HCT116 (cell line): ENCODE measurements around the gene UMOD. TPM values are rescaled to one million over a fixed set of nuclear protein-coding genes. Genes with fewer than 3 reads are reported as not detected.

Experiments used
- ATAC-seq: fragments of 200-7000 bp; cut with Tn5 transposase; 2 replicates; pipeline ENCODE4 v1.9.1; 2020; ENCODE audit warnings: mild to moderate bottlenecking, moderate library complexity
- BruUV-seq: library from RNA; stranded (reverse); fragments of 400-500 nt; replicated peaks from 2 replicates; lab custom pipeline; 2021; lab: Mats Ljungman, UMichigan
- CTCF ChIA-PET: fragments of 300-600 bp; sonication (Branson Sonifier 250); formaldehyde crosslinking; loops from one replicate; lab custom pipeline; 2021; ENCODE audit warnings: antibody characterized with exemption; lab: Charles Lee
- POLR2A ChIA-PET: fragments of 300-600, 350-600 bp; sonication (Branson Sonifier 250); formaldehyde crosslinking; loops from one replicate; lab custom pipeline; 2021; ENCODE audit warnings: antibody characterized with exemption; lab: Charles Lee
- RAD21 ChIA-PET, 2 experiments: fragments of 300-600 bp; sonication (Branson Sonifier 250); formaldehyde crosslinking; loops; one replicate each; lab custom pipeline; 2023; ENCODE audit warnings: low total read pairs in 2 of 2; ENCODE audit not compliant: uncharacterized antibody in 2 of 2, unreplicated experiment in 2 of 2, low non-redundant PET in 1 of 2; lab: Charles Lee
- DNase-seq: peaks from one replicate; pipeline ENCODE4 v3.0.0-alpha.2; 2010; ENCODE audit warnings: low read depth, low spot score
- H2AFZ ChIP-seq: fragments of 200-600 bp; shearing (Covaris generic), sonication (generic); 2 replicates; pipeline ENCODE4 v1.6.1; 2017; ENCODE audit warnings: low read depth, mixed run types, mixed read lengths, antibody characterized with exemption, low read length; ENCODE audit not compliant: poor library complexity, severe bottlenecking
- H3K27ac ChIP-seq: 2 replicates; pipeline ENCODE4 v1.5.1; 2012; ENCODE audit warnings: low read depth, low read length
- H3K27me3 ChIP-seq: fragments of 200-600 bp; sonication (generic); 2 replicates; pipeline ENCODE4 v1.6.1; 2016; ENCODE audit warnings: mixed run types, low read length, mixed read lengths; ENCODE audit not compliant: insufficient read depth
- H3K36me3 ChIP-seq, 2 experiments: fragments of 200-500 bp in 1 of 2; fragments of 200-600 bp in 1 of 2; sonication (Bioruptor generic) in 1 of 2; sonication (generic) in 1 of 2; 2 replicates each; pipeline versions ENCODE4 v1.5.1 to v1.6.1; 2014 to 2016; ENCODE audit warnings: low read length in 2 of 2, inconsistent platforms in 1 of 2, mixed read lengths in 1 of 2, mixed run types in 1 of 2; ENCODE audit not compliant: insufficient read depth in 2 of 2, control insufficient read depth in 1 of 2
- H3K4me1 ChIP-seq, 2 experiments: fragments of 200-600 bp in 1 of 2; sonication (generic) in 1 of 2; 2 replicates each; pipeline versions ENCODE4 v1.5.1 to v1.6.1; 2012 to 2017; ENCODE audit warnings: low read length in 2 of 2, inconsistent platforms in 1 of 2, mild to moderate bottlenecking in 1 of 2, mixed read lengths in 1 of 2, mixed run types in 1 of 2, moderate library complexity in 1 of 2; ENCODE audit not compliant: insufficient read depth in 2 of 2, control insufficient read depth in 1 of 2
- H3K4me2 ChIP-seq: fragments of 200-600 bp; sonication (generic); 2 replicates; pipeline ENCODE4 v1.6.1; 2017; ENCODE audit warnings: mixed run types, low read length, mixed read lengths
- H3K4me3 ChIP-seq, 2 experiments: fragments of 200-600 bp in 1 of 2; sonication (generic) in 1 of 2; replicated peaks in 1 of 2; 2 replicates each; pipeline ENCODE4 v1.5.1; 2011 to 2016; ENCODE audit warnings: low read length in 2 of 2, control low read depth in 1 of 2, low read depth in 1 of 2, mild to moderate bottlenecking in 1 of 2, mixed read lengths in 1 of 2, mixed run types in 1 of 2
- H3K79me2 ChIP-seq: fragments of 200-600 bp; sonication (generic); 2 replicates; pipeline ENCODE4 v1.6.1; 2017; ENCODE audit warnings: mild to moderate bottlenecking, mixed run types, low read length, moderate library complexity, mixed read lengths; ENCODE audit not compliant: insufficient read depth
- H3K9ac ChIP-seq: fragments of 200-600 bp; sonication (generic); 2 replicates; pipeline ENCODE4 v1.6.1; 2016; ENCODE audit warnings: low read length, mixed read lengths
- H3K9me2 ChIP-seq: fragments of 200-600 bp; sonication (generic), shearing (Covaris generic); 2 replicates; pipeline ENCODE4 v1.6.1; 2017; ENCODE audit warnings: mixed run types, mild to moderate bottlenecking, moderate library complexity; ENCODE audit not compliant: insufficient read depth
- H3K9me3 ChIP-seq, 2 experiments: fragments of 200-500 bp in 1 of 2; fragments of 200-600 bp in 1 of 2; sonication (Bioruptor generic) in 1 of 2; sonication (generic) in 1 of 2; 2 replicates each; pipeline ENCODE4 v1.6.1; 2014 to 2017; ENCODE audit warnings: low read length in 2 of 2, mixed read lengths in 2 of 2, inconsistent platforms in 1 of 2, low read depth in 1 of 2, mild to moderate bottlenecking in 1 of 2, mixed run types in 1 of 2, moderate library complexity in 1 of 2; ENCODE audit not compliant: control insufficient read depth in 1 of 2, insufficient read depth in 1 of 2
- H4K20me1 ChIP-seq: fragments of 200-600 bp; sonication (generic), shearing (Covaris generic); 2 replicates; pipeline ENCODE4 v1.6.1; 2017; ENCODE audit warnings: mixed run types, mild to moderate bottlenecking, moderate library complexity; ENCODE audit not compliant: insufficient read depth
- CEBPB ChIP-seq: IDR thresholded peaks from 2 replicates; pipeline ENCODE4 v1.6.1; 2012; ENCODE audit warnings: low read depth
- EGR1 ChIP-seq: IDR thresholded peaks from 2 replicates; pipeline ENCODE4 v1.6.1; 2012; ENCODE audit warnings: low read depth
- ELF1 ChIP-seq: IDR thresholded peaks from 2 replicates; pipeline ENCODE4 v1.6.1; 2012; ENCODE audit warnings: low read depth, borderline replicate concordance
- EZH2phosphoT487 ChIP-seq: fragments of 200-600 bp; IDR thresholded peaks from 2 replicates; pipeline ENCODE4 v1.6.1; 2018; ENCODE audit warnings: antibody characterized with exemption, borderline replicate concordance
- FOSL1 ChIP-seq: IDR thresholded peaks from 2 replicates; pipeline ENCODE4 v1.6.1; 2012; ENCODE audit warnings: low read depth
- JUND ChIP-seq: IDR thresholded peaks from 2 replicates; pipeline ENCODE4 v1.6.1; 2012
- POLR2AphosphoS5 ChIP-seq: IDR thresholded peaks from 2 replicates; pipeline ENCODE4 v1.6.1; 2011; ENCODE audit warnings: mild to moderate bottlenecking, low read depth, low read length, moderate library complexity
- RAD21 ChIP-seq: IDR thresholded peaks from 2 replicates; pipeline ENCODE4 v1.6.1; 2012; ENCODE audit warnings: low read depth, mild to moderate bottlenecking
- SRF ChIP-seq: IDR thresholded peaks from 2 replicates; pipeline ENCODE4 v1.6.1; 2012; ENCODE audit warnings: low read depth
- ZFX ChIP-seq: fragments of 450-650 bp; IDR thresholded peaks from 2 replicates; pipeline ENCODE4 v1.6.1; 2017
- ZNF274 ChIP-seq: fragments of 200-500 bp; sonication (Bioruptor generic); IDR thresholded peaks from 2 replicates; pipeline ENCODE4 v1.6.1; 2014; ENCODE audit warnings: mild to moderate bottlenecking, low read depth, low read length, inconsistent platforms
- intact Hi-C: fragments of 100-400 bp; cut with micrococcal nuclease; formaldehyde crosslinking; loops from 2 replicates; pipeline ENCODE4 v1.10.0; 2022
- total RNA-seq: library from RNA; stranded (reverse); gene quantifications from one replicate; pipeline ENCODE4 v1.2.1, GENCODE V29; 2021; ENCODE audit not compliant: unreplicated experiment
- TF ChIP-seq, protein P1 (sequence below), 3 experiments: fragments of 200-600 bp in 1 of 3; sonication (generic) in 1 of 3; IDR thresholded peaks in 2 of 3; conservative IDR thresholded peaks in 1 of 3; 2 replicates each; pipeline ENCODE4 v1.5.1; 2012 to 2017; ENCODE audit warnings: low read depth in 2 of 3, low read length in 2 of 3, antibody characterized with exemption in 1 of 3, borderline replicate concordance in 1 of 3, control low read depth in 1 of 3, mild to moderate bottlenecking in 1 of 3, mixed read lengths in 1 of 3, mixed run types in 1 of 3, moderate library complexity in 1 of 3; ENCODE audit not compliant: insufficient read depth in 1 of 3
- TF ChIP-seq, protein P2 (sequence below): IDR thresholded peaks from 2 replicates; pipeline ENCODE4 v1.6.1; 2012
- TF ChIP-seq, protein P3 (sequence below): IDR thresholded peaks from 2 replicates; pipeline ENCODE4 v1.6.1; 2011; ENCODE audit warnings: mild to moderate bottlenecking, low read length, moderate library complexity; ENCODE audit not compliant: insufficient replicate concordance; ENCODE audit errors: extremely low read depth
- TF ChIP-seq, protein P4 (sequence below): IDR thresholded peaks from 2 replicates; pipeline ENCODE4 v1.6.1; 2012

UMOD gene
- total RNA-seq, 1 experiment from 2014 or later, result not detected

DNA sequence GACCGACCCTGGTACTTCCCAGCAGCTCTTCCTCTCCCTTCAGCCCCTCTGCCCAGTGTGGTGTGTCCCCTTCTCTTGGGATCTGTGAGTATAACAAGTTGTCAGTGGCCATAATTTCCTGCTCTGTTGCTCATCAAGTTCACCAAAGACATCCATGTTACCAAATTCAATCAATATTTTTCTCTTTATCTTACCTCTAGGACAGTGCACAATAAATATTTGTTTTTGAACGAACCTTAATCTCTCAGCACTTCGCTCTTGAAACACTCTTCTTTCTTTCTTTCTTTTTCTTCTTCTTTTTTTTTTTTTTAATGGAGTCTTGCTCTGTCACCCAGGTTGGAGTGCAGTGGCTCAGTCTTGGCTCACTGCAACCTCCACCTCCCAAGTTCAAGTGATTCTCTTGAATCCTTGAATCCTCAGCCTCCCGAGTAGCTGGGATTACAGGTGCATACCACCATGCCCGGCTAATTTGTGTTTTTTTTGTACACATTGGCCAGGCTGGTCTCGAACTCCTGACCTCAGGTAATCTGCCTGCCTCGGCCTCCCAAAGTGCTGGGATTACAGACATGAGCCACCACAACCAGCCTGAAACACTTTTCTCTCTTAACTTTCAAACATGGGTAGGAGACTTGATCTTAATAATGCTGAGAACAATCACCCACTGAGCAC is 2.7 kb upstream of the UMOD start:
- Histone ChIP-seq H3K27ac (no peak overlapping the region), H3K4me1 (no peaks in the 10 kb centered on the region), H3K36me3 (no peaks in the 10 kb centered on the region), H3K4me3 (no peak overlapping the region), H4K20me1 (no peaks in the 10 kb centered on the region), H3K79me2 (no peaks in the 10 kb centered on the region), H3K9me2 (no peaks in the 10 kb centered on the region), H3K27me3 (peaks cover 67% of the 10 kb centered on the region), H3K4me2 (no peak overlapping the region), H3K9me3 (no peaks in the 10 kb centered on the region), H3K9ac (no peak overlapping the region), H2AFZ (no peak overlapping the region)
- ATAC-seq, result no peak
- RAD21 ChIA-PET, result no interaction called here
- no peak for DNase-seq
- no TSS peak for BruUV-seq
- CTCF ChIA-PET, result no interaction called here
- intact Hi-C loops, result no loop called here
- POLR2A ChIA-PET, result no interaction called here
- TF ChIP-seq, protein P1, sequence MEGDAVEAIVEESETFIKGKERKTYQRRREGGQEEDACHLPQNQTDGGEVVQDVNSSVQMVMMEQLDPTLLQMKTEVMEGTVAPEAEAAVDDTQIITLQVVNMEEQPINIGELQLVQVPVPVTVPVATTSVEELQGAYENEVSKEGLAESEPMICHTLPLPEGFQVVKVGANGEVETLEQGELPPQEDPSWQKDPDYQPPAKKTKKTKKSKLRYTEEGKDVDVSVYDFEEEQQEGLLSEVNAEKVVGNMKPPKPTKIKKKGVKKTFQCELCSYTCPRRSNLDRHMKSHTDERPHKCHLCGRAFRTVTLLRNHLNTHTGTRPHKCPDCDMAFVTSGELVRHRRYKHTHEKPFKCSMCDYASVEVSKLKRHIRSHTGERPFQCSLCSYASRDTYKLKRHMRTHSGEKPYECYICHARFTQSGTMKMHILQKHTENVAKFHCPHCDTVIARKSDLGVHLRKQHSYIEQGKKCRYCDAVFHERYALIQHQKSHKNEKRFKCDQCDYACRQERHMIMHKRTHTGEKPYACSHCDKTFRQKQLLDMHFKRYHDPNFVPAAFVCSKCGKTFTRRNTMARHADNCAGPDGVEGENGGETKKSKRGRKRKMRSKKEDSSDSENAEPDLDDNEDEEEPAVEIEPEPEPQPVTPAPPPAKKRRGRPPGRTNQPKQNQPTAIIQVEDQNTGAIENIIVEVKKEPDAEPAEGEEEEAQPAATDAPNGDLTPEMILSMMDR (IDR thresholded peaks at IDR 0.05 in 2 of 3, conservative IDR thresholded peaks at IDR 0.05 in 1 of 3; ENCODE audit: borderline replicate concordance in 1 of 3, insufficient read depth in 1 of 3, low read depth in 2 of 3, low read length in 2 of 3), result no peak
- TF ChIP-seq ELF1 (no peak), FOSL1 (no peak), CEBPB (no peak), JUND (no peak), EZH2phosphoT487 (no peak), SRF (no peak), EGR1 (no peak), ZFX (no peak), POLR2AphosphoS5 (no peak), RAD21 (no peak), ZNF274 (no peak)
- TF ChIP-seq, protein P2, sequence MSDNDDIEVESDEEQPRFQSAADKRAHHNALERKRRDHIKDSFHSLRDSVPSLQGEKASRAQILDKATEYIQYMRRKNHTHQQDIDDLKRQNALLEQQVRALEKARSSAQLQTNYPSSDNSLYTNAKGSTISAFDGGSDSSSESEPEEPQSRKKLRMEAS, result no peak
- TF ChIP-seq, protein P3, sequence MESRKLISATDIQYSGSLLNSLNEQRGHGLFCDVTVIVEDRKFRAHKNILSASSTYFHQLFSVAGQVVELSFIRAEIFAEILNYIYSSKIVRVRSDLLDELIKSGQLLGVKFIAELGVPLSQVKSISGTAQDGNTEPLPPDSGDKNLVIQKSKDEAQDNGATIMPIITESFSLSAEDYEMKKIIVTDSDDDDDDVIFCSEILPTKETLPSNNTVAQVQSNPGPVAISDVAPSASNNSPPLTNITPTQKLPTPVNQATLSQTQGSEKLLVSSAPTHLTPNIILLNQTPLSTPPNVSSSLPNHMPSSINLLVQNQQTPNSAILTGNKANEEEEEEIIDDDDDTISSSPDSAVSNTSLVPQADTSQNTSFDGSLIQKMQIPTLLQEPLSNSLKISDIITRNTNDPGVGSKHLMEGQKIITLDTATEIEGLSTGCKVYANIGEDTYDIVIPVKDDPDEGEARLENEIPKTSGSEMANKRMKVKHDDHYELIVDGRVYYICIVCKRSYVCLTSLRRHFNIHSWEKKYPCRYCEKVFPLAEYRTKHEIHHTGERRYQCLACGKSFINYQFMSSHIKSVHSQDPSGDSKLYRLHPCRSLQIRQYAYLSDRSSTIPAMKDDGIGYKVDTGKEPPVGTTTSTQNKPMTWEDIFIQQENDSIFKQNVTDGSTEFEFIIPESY, result no peak
- TF ChIP-seq, protein P4, sequence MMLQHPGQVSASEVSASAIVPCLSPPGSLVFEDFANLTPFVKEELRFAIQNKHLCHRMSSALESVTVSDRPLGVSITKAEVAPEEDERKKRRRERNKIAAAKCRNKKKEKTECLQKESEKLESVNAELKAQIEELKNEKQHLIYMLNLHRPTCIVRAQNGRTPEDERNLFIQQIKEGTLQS, result no peak
